Fibroblast of villous mesenchyme (primary cell): Measurements from ENCODE around the gene LSMEM2. TPM values are rescaled to one million over a fixed set of nuclear protein-coding genes. Genes with fewer than 3 reads are reported as not detected.

Source experiments
- DNase-seq: peaks from one replicate; pipeline ENCODE4 v3.0.0-alpha.2; 2010; ENCODE audit warnings: low read depth
- H3K4me3 ChIP-seq: 2 replicates; pipeline ENCODE4 v1.5.1; 2011; ENCODE audit warnings: low read depth, mild to moderate bottlenecking, low read length
- total RNA-seq: library from RNA; depleted of rRNA; stranded (reverse); fragments of >200 nt; gene quantifications from 2 replicates; pipeline ENCODE4 v1.2.3, GENCODE V29; 2012
- TF ChIP-seq, protein P1 (sequence below): IDR thresholded peaks from 2 replicates; pipeline ENCODE4 v1.5.1; 2012; ENCODE audit warnings: low read depth, mild to moderate bottlenecking, low read length; ENCODE audit not compliant: insufficient read depth

Gene LSMEM2
- total RNA-seq, 1 donor = not detected

DNA sequence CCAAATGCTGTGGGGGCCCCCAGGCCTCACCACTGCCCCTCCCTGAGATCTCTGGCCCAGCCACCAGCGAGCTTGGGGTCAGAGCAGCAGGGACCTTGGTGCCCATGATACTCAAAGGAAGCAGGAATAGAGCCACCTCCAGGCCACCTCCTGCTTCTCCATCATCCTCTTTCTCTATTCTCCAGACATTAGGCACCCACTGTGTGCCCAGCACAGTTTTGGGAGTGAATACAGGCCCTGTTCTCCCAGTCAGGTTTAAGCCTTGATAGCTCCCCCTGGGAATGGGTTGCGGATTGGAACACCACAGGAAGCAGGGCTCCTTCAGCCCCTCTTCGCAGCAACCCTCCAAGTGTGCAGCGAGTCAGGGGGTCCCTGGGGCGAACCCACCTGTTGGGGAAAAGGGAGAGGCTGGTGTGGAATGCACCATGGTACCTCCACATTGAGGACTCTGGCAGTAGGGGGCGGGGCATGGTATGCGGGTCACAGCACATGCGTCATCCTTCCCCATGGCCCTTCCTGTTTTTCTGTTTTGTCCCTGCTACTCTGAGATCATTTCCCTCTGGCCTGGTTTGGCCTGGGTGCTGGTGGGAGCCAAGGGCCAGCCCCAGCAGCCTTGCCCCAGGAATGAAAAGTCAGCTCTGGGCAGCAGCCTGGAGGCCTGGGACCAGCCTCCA is 24.2 kb upstream of the LSMEM2 start:
- no peak overlapping the region for H3K4me3 ChIP-seq
- TF ChIP-seq, protein P1, sequence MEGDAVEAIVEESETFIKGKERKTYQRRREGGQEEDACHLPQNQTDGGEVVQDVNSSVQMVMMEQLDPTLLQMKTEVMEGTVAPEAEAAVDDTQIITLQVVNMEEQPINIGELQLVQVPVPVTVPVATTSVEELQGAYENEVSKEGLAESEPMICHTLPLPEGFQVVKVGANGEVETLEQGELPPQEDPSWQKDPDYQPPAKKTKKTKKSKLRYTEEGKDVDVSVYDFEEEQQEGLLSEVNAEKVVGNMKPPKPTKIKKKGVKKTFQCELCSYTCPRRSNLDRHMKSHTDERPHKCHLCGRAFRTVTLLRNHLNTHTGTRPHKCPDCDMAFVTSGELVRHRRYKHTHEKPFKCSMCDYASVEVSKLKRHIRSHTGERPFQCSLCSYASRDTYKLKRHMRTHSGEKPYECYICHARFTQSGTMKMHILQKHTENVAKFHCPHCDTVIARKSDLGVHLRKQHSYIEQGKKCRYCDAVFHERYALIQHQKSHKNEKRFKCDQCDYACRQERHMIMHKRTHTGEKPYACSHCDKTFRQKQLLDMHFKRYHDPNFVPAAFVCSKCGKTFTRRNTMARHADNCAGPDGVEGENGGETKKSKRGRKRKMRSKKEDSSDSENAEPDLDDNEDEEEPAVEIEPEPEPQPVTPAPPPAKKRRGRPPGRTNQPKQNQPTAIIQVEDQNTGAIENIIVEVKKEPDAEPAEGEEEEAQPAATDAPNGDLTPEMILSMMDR = no peak
- DNase-seq = peak; percentile 42

DNA sequence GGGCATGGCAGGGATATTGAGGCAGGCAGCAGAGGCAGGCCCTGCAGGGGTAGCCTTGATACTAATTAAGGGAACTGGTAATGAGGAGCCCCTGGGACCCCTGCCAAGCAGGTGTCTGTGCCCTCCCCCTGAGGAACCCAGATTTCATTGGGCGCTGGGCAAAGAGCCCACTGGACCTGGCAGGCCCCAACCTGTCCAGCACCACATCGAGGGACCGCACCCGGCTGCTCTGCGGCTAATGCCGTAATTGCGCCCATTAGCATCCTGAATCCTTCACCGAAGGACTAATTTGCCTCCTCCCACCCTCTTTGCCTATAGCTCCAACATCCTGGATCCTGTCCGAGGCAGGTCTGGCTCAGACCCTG is 23.7 kb upstream of the LSMEM2 start:
- no peak overlapping the region for H3K4me3 ChIP-seq
- DNase-seq = no peak
- TF ChIP-seq, protein P1 = no peak

DNA sequence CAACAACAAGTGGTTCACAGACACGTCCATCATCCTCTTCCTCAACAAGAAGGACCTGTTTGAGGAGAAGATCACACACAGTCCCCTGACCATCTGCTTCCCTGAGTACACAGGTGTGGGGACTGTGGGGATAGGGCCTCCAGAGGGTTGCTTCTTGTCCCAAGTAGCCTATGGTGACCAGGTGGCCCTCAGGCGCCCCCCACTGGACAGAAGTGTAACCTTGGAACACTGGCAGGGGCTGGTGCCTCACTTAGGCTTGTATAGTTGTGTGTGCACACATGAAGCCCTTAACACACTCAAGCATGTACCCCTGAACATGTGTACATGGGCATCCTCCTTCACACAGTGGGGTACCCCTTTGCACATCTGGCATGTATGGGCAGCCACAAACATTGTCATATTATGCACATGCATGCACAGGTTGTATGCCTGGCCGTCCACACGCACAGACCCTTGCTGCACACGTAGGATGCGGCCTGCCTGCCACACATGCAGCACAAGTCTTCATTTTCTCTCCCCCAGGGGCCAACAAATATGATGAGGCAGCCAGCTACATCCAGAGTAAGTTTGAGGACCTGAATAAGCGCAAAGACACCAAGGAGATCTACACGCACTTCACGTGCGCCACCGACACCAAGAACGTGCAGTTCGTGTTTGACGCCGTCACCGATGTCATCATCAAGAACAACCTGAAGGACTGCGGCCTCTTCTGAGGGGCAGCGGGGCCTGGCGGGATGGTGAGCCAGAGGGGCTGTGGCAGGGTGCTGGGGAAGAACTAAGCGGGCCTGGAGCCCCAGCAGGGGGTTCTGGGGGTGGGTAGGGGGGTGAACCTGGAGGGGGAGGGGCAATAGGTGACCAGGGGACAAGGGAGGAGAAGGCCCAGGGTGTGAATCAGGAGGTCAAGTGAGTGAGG is 21.7 kb upstream of the LSMEM2 start:
- TF ChIP-seq, protein P1 = peak; percentile 67
- H3K4me3 ChIP-seq = no peak overlapping the region
- peak; percentile 42 for DNase-seq

DNA sequence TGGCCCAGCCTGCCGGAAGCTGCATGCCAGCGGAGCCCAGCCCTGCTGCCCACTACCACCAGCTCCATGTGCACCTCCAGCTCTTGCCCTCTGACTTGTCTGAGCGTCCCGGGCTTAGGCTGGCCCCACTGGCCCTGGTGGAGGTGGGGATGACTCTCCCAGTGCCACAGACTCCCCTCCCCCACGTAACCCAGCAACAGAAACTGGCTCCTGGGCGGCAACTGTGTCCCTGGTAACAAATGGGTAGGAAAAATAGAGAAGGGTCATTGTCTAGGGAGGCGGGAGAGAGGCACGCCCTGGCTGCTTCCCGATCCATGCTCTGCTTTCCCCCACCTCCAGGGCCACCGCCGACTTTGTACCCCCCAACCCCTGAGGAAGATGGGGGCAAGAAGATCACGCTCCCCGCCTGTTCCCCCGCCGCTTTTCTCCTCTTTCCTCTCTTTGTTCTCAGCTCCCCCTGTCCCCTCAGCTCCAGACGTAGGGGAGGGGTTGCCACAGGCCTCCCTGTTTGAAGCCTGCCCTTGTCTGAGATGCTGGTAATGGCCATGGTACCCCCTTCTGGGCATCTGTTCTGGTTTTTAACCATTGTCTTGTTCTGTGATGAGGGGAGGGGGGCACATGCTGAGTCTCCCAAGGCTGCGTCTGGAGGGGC is 20.7 kb upstream of the LSMEM2 start:
- no peak overlapping the region for H3K4me3 ChIP-seq
- DNase-seq = no peak
- TF ChIP-seq, protein P1 = no peak

DNA sequence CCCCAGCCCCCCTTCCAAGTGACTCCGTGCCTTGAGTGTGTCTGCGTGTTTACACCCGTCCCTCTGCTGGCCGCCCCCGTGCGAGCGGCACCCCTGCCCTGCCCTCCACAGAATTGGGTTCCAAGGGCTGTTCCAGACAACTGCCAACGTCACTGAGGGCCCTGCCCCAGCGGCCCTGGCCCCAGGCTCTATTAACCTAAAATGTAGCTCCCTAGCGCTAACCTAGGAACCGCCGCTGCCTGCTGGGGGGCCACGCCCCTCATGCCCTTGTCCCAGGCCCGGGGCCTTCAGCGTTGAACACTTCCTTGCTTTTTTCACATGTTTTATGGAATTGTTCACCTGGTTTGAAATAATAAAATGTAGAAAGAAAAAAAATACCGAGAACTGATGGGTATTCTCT is 19.9 kb upstream of the LSMEM2 start:
- TF ChIP-seq, protein P1 = no peak
- no peak for DNase-seq
- no peak overlapping the region for H3K4me3 ChIP-seq

DNA sequence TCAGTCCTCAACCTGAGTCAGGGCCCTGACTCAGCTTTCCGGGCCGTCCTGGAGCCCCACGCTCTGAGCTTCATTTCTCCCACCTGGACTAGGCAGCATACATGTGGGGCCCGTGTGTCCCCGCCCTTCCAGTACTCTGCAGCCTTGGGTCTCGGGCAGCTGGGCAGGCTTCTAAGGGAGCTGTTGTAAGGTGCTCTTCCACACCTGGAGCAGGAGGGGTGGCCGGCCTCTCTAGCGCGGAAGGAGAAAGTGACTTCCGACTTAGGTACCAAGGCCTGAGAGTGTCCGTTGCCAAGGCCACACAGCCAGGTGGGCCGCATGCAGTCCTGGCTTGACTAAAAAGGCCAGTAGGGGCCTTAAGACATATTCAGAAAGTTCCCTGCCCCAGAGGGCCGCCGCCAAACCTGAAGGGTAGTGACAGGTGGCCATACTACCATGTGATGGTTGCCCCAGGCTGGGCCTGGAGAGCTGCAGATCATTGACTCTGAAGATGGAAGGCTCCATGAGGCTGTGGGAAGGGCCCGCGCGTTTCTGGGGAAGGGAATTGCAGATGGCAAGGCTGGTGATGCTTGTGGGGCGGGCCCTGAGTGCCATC is 19.4 kb upstream of the LSMEM2 start:
- no peak overlapping the region for H3K4me3 ChIP-seq
- DNase-seq = no peak

More for the DNA sequence above, 19.4 kb upstream of the LSMEM2 start:
- TF ChIP-seq, protein P1 = no peak
